ENCODE measurements around the gene PTOV1. TPM values are rescaled to one million over a fixed set of nuclear protein-coding genes. Genes with fewer than 3 reads are reported as not detected.

The PTOV1 gene
- 180 TPM for polyA plus RNA-seq (2013, experiment 1 of 2; ENCODE audit: insufficient read length)
- polyA plus RNA-seq (2013, experiment 2 of 2; ENCODE audit: insufficient read length): 185 TPM

- DNase-seq: peak; percentile 92
These were observed at the start of gene PTOV1 for GRCh38 chr19:49850487-49851342. Gene PTOV1 (plus strand): TSS chr19:49851159.

- no peak for DNase-seq
These were observed 49.5 kb upstream of the PTOV1 start for GRCh38 chr19:49801401-49801888.

- DNase-seq: peak; percentile 92
These were observed 48.8 kb upstream of the PTOV1 start for GRCh38 chr19:49801966-49802661.

GRCh38 chr19:49802836-49803528 lies 48.0 kb upstream of the PTOV1 start:
- DNase-seq: no peak

- no peak for DNase-seq
These were observed 47.5 kb upstream of the PTOV1 start for GRCh38 chr19:49803529-49803856.

- DNase-seq: no peak
These were observed 44.9 kb upstream of the PTOV1 start for GRCh38 chr19:49805822-49806619.

GRCh38 chr19:49806620-49806959 lies 44.4 kb upstream of the PTOV1 start:
- DNase-seq: no peak

- DNase-seq: no peak
These were observed 43.7 kb upstream of the PTOV1 start for GRCh38 chr19:49807058-49807903.

- DNase-seq: no peak
These were observed 42.9 kb upstream of the PTOV1 start for GRCh38 chr19:49807904-49808675.

- DNase-seq: peak; percentile 82
These were observed 42.2 kb upstream of the PTOV1 start for GRCh38 chr19:49808711-49809159.

- no peak for DNase-seq
These were observed 41.6 kb upstream of the PTOV1 start for GRCh38 chr19:49809160-49809940.

- no peak for DNase-seq
These were observed 41.0 kb upstream of the PTOV1 start for GRCh38 chr19:49809941-49810389.

GRCh38 chr19:49811328-49811727 lies 39.6 kb upstream of the PTOV1 start:
- no peak for DNase-seq

- no peak for DNase-seq
These were observed 38.4 kb upstream of the PTOV1 start for GRCh38 chr19:49812452-49812996.

GRCh38 chr19:49812997-49813861 lies 37.7 kb upstream of the PTOV1 start, which contains the start of gene FUZ:
Gene FUZ (minus strand): TSS chr19:49813292. CDS start chr19:49813106, 186 bp downstream.
- DNase-seq: peak; percentile 99

- no peak for DNase-seq
These were observed 36.9 kb upstream of the PTOV1 start for GRCh38 chr19:49814010-49814409.

- no peak for DNase-seq
These were observed 34.4 kb upstream of the PTOV1 start for GRCh38 chr19:49816590-49816989.
